Activated T-cell treated with anti-CD3 and anti-CD28 coated beads for 48 hours (primary cell): ENCODE data around the gene SPR.

ENCODE experiments used
- DNase-seq: peaks from one replicate; pipeline ENCODE4 v3.0.0-alpha.2; 2020; ENCODE audit warnings: low read depth

SPR gene

DNA sequence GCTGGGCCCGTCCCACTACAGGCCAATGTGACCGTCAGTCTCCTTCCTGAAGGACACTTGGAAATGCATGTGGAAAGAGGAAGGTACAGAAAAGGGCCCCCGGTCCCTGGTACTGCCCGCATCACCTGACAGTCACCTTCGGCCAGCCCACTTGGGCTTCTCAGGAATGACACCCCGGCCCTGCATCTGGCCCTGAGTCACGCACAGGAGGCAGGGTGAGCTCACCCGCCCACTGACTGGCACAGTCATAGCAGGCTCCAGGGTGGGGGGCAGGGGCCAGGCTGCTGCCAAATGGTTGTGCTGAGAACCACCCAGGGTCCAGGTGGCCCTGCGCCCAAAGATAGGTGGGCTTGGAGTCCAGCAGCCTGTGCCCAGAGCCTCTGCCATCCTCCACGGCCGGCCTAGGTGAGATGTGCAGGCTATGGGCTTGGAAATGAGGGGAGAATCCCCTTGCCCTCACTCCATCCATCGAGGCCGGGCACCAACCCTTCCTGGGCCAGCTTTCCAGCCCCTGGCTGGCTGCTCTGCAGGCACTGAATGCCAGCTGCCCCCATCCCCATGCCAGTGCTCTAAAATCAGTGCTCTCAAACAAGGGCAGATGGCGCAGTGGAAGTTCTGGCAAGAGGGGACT is 44.2 kb downstream of the SPR start:
- DNase-seq: peak; percentile 50

- no peak for DNase-seq
These were observed 45.0 kb downstream of the SPR start for GRCh38 chr2:72932045-72932740.

DNA sequence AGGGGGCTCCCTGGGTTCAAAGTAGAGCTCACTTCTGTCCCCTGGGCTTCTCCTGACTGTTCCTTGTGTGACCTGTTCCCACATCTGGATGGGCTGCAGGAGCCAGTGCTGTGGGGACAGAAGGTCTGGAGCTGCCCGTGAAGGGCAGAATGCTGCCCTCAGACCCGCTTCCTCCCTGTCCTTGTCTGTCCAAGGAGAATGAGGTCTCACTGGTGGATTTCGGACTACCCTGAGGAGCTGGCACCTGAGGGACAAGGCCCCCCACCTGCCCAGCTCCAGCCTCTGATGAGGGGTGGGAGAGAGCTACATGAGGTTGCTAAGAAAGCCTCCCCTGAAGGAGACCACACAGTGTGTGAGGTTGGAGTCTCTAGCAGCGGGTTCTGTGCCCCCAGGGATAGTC is 45.6 kb downstream of the SPR start:
- DNase-seq: no peak

- DNase-seq: no peak
These were observed 46.0 kb downstream of the SPR start for GRCh38 chr2:72933207-72933606.

GRCh38 chr2:72933646-72934151 is 46.5 kb downstream of the SPR start:
- no peak for DNase-seq

- no peak for DNase-seq
These were observed 47.7 kb downstream of the SPR start for GRCh38 chr2:72934683-72935610.

- no peak for DNase-seq
These were observed 48.4 kb downstream of the SPR start for GRCh38 chr2:72935611-72935957.

DNA sequence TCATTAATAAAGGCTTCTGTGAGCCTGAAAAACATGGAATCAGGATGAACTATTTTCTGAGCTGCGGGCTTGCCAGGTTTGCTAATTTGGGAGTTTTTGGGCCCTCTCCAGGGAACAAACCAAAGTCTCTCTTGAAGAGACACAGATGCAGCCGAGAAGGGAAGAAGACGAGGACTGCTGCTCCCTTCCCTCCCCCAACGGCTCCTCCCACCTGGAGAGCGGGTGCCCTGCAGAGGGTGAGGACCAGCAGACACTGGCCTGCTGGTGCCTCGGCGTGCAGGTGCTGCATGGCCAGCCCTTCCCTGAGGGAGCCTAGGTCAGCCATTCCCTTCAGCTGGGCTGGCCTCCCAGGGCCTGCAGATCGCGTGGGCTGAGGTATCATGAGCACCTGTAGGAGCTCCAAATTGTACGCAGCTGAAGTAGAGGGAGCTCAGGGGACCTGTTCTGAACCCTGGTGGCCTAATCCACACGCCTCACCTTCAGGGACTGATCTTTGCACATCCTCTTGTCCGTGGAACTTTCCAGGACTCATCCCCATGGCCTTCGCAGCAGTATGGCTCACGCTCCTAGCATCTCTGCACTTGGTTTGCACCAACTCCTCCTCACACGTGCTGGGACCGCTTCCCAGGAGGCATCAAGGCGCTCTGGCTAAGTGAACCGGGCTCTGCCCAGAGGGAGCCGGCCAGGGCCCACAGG is 49.6 kb downstream of the SPR start:
- no peak for DNase-seq

- DNase-seq: no peak
These were observed 50.1 kb downstream of the SPR start for GRCh38 chr2:72937356-72937669.

DNA sequence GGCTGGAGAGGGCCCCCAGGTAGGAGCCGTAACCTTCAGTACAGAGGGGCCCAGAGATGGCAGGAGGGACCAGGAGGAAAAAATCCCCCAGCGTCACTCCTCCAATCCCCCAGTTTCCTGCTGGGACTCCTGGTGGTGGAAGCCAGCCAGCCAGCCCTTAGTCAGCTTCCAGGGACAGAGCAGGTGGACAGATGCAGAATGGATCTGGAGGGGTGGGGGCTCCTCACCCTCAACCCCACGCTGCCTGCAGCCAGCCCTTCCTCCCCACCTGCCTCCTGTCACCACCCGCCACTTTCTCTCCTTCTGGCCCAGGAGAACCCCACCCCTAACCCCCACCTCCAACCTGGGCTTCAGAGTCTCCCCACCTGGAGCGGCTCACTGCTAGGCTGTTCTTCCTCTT is 51.2 kb downstream of the SPR start:
- no peak for DNase-seq

- no peak for DNase-seq
These were observed 53.2 kb downstream of the SPR start for GRCh38 chr2:72940361-72940760.

DNA sequence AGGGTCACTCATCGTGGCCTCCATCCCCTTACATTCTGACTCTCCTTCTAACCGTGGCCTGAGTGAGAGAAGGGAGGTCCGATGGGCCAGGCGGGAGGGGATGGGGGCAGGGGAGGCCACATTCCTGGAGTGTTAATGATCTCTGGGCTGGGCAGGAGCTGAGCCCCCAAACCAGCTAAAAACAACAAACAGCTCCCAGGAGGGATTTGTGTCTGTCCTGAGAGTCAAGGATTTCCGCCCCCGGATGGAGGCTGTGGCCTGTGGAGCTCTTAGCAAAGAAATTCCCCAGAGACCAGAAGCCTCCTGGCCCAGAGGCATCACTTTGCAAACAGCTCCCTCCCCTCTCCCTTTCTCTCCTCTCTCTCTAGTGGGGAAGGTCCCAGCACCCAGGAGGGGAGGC is 53.6 kb downstream of the SPR start:
- no peak for DNase-seq
